GF-D8 (cell line): Measurements from ENCODE around the gene MAP1LC3B2.
A peak's percentile ranks its signal among the peaks of the same experiment; 100 is the strongest.
"Not testable (repeated sequence)": the region's sequence is repeated elsewhere in the genome, so short reads cannot be mapped to it uniquely, and the experiment has no call there.

Experiments
- DNase-seq: peaks from one replicate; lab custom pipeline; 2025; lab: John Stamatoyannopoulos, UW

Gene MAP1LC3B2

GRCh38 chr12:116561181-116561821 is 2.1 kb downstream of the MAP1LC3B2 start:
- no peak for DNase-seq

DNA sequence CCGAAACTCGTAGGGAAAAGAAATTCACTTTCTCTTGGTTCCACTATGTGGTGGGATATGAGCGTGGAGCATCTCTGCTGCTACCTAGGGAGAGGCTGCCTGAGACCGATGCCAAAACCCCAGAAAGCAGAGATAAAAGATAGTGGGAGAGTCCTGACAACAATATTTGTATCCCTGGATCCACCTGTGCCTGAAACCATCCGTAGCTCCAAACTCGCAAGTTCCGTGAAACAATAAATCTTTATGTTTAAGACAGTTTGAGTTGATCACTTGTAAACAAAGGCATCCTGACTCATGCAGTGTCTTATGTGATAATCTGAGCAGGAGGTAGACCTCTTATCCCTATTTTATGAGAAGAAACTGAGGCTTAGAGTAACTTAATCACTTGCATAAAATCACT is 2.9 kb downstream of the MAP1LC3B2 start:
- no peak for DNase-seq

DNA sequence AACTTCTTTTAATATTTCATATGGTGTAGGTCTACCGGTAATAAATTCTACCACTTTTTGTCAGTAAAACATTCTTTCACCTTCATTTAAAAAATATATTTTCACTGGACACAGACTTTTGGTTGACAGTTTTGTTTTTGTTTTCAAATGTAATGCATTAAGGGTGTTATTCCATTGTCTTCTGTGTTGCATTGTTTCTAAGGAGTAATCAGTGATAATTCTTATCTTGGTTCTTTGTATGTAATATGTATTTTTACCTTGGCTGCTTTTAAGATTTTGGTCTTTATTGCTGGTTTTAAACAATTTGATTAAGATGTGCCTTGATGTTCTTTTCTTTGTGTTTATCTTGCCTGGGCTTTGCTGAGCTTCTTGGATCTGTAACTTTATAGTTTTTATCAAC is 4.1 kb downstream of the MAP1LC3B2 start:
- no peak for DNase-seq

- DNase-seq: no peak
Measured at GRCh38 chr12:116564080-116564479, 4.9 kb downstream of the MAP1LC3B2 start.

DNA sequence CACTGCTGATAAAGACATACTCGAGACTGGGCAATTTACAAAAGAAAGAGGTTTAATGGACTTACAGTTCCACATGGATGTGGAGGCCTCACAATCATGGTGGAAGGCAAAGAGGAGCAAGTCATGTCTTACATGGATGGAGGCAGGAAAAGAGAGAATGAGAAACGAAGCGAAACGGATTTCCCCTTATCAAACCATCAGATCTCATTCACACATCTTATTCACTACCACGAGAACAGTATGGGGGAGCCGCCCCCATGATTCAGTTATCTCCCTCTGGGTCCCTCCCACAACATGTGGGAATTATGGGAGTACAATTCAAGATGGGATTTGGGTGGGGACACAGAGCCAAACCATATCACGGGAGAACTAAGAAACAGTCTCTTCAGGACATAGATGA is 6.0 kb downstream of the MAP1LC3B2 start:
- DNase-seq: not testable (repeated sequence)

GRCh38 chr12:116565963-116566362 is 6.8 kb downstream of the MAP1LC3B2 start:
- no peak for DNase-seq

GRCh38 chr12:116568203-116568602 is 9.0 kb downstream of the MAP1LC3B2 start:
- no peak for DNase-seq

- no peak for DNase-seq
Measured at GRCh38 chr12:116571089-116571488, 11.9 kb downstream of the MAP1LC3B2 start.

DNA sequence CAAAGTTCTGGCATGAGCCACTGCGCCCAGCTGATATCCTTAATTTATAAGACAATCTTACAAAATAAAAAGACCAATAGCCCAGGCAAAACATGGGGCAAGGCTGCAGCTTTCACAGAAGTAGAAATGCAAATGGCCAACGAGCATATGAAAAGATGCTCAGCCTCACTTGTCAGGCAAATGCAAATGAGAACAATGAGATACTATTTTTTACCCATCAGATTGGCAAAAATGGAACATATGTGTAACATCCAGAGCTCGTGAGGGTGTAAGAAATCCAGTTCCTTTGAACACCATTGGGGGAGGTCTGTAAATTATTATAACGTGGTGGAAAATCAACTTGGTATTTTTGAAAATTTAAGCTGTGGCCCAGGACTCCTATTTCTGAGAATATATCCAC is 14.6 kb downstream of the MAP1LC3B2 start:
- no peak for DNase-seq

GRCh38 chr12:116575754-116576153 is 16.6 kb downstream of the MAP1LC3B2 start:
- not testable (repeated sequence) for DNase-seq

GRCh38 chr12:116577154-116577561 is 18.0 kb downstream of the MAP1LC3B2 start:
- DNase-seq: no peak

DNA sequence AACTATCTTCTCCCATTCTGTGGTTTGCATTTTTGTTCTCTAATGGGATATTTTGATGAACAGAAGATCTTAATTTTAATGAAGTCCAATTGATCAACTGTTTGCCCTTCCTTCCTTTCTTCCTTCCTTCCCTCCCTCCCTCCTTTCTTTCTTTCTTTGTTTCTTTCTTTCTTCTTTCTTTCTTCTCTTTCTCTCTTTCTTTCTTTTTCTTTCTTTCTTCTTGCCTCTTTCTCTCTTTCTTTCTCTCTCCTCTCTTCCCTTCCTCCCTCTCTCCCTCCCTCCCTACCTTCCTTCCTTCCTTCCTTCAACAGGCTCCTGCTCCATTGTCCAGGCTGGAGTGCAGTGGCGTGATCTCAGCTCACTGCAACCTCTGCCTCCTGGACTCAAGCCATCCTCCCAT is 18.9 kb downstream of the MAP1LC3B2 start:
- no peak for DNase-seq

- DNase-seq: no peak
Measured at GRCh38 chr12:116582610-116583009, 23.4 kb downstream of the MAP1LC3B2 start.

- no peak for DNase-seq
Measured at GRCh38 chr12:116583129-116583694, 24.0 kb downstream of the MAP1LC3B2 start.

- no peak for DNase-seq
Measured at GRCh38 chr12:116587270-116587669, 28.1 kb downstream of the MAP1LC3B2 start.

- DNase-seq: no peak
Measured at GRCh38 chr12:116588390-116589028, 29.3 kb downstream of the MAP1LC3B2 start.

GRCh38 chr12:116589581-116589980 is 30.4 kb downstream of the MAP1LC3B2 start:
- no peak for DNase-seq

- DNase-seq: no peak
Measured at GRCh38 chr12:116590561-116590960, 31.4 kb downstream of the MAP1LC3B2 start.

- DNase-seq: no peak
Measured at GRCh38 chr12:116591855-116592637, 32.9 kb downstream of the MAP1LC3B2 start.

GRCh38 chr12:116592731-116593130 is 33.5 kb downstream of the MAP1LC3B2 start:
- DNase-seq: peak; percentile 5

GRCh38 chr12:116594325-116595038 is 35.3 kb downstream of the MAP1LC3B2 start:
- peak; percentile 56 for DNase-seq

- no peak for DNase-seq
Measured at GRCh38 chr12:116595186-116595585, 36.0 kb downstream of the MAP1LC3B2 start.
